ENCODE results near the gene GDF2.

GDF2 gene

DNA sequence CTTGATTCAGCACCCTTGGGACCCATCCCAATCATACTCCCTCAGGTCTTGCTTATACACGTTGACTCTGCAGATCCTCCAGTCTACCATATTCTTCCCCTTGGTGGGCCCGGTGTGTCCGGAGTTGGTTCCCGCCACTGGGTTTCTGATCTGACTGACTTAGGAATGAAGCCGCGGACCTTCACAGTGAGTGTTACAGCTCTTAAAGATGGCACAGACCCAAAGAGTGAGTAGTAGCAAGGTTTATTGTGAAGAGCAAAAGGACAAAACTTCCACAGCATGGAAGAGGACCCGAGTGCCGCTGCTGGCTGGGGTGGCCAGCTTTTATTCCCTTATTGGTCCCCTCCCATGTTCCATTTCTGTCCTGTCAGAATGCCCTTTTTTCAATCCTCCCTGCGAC, 28.2 kb upstream of the GDF2 start:
- no peak for DNase-seq

DNA sequence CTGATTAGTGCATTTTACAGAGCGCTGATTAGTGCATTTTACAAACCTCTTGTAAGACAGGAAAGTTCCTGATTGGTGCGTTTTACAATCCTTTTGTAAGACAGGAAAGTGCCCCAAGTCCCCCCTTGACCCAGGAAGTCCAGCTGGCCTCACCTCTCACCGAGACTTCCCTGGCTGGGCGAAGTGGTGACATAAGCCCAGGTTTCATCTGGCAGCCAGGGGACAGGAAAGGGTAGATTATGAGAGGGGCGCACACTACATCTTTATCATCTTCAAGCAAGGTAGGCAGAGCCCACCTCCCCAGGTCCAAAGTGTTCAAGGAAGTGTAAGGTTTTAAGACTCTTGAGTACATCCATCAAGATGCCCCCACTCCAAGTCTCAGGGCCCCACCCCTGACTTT, 27.8 kb upstream of the GDF2 start:
- no peak for DNase-seq

DNA sequence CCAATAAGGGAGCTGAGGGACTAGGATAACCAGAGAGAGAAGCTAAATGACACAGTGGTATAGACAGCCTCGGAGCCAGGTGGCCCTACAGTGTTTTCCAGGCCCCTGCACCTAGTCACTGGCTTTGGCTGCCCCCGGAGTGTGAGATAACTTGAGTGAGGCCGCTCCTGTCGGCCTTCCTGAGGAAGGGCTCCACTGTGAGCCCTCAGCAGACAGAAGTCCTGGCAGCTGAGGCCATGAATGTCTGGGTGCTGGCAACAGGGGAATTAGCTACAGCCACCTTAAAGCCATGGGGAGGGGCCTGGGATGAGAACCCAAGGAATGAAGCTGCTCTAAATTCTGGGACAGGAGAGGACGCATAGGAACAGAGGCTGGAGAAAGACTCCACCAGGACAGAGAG, 26.8 kb upstream of the GDF2 start:
- DNase-seq = no peak

DNA sequence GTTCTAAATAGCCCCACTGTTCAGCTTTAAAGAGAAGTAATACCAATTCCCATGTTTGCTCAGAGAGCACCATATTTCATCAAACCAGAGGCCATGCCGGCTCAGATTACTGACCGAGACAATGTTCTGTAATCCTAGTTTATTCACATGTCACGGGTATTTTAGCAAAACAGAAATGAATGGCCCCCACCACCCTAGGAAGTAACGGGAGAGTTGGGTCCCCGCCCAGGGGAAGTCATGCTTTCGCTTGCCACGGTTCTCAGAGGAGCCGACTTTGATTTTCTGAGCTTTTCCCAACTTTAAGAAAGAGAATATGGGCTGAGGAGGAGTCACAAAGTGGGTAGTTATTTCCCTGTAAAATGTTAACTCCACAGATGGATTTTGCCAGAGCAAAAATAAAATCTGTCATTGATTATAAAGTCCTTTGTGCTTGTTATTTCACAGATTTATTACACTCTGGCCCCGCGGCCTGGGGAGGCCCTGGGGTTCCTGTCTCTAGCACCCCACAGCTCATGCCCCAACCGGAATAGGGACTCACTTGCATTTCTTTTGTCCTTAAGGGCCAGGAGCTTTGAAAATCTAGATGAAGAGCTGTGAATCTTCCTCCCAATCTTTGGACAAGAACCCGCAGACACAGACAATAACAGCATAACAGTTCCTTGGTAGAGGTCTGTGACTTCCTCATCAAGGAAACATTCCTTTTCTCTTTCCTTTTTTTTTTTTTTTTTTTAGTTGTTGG, 25.9 kb upstream of the GDF2 start:
- DNase-seq = no peak

DNA sequence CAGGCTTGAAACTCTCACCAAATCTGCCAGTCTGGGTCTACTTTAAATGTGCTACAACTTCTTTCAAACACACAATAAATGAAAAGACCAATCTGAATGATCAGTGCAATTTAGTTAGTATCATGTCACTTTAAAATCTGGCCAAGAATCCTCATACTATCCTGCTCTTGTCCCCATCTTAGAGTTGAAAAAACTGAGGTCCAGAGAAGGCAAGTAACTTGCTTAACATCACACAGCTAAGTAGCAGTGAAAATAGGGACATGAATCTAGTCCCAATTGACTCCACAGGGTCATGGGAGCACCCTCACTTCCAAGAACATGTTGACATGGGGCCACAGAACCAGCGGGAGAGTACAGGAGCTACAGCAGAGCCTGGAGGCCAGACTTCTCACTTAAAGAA, 25.3 kb upstream of the GDF2 start:
- DNase-seq = no peak

DNA sequence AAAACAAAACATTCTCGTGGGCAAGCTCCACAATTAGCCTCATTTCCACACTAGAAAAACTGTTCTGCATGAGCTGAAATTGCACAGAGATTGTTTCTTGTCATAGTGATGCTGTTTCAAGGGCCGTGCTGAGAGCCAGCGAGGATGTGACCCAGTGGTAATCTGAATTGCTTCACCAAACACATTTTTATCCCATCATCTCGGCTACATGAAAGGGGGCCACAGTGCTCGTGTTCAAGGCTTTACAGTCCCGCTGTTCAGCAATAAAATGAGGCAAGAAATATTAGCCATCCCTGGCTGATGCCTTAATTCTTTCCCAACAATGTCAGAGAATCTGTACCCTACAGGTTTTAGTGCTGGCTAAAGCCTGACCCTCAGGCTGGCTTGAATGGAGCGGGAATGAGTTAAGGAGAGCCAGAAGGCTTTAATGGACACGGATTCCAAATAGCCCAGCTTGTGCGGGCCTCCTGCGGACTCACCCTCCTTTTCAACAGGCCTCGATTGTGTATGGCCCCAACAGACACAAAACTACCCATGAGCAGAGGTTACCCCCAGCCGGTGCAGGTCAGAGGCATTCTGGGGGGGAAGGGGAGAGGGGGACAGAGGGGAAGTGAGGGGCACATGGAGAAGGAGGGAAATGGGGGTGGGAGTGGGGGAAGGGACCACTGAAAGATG, 24.3 kb upstream of the GDF2 start:
- no peak for DNase-seq

DNA sequence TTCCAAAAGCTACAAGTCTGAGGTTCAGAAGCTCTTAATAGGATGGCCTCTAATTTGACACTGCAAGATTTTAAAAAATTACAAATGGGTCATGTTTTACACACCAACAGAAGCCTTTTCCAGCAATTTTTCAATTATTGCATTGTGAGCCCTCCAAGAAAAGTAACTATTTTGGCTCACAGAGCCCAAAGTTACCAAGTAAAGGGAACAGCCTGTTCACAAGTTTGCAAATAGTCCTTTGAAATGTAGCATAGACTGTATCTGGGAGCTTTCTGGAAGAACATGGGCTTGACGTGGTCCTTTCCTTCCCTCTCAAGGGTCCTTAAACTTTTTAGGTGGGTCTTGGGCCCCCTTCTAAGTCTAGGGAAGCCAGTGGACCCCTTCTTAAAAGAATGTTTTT, 23.5 kb upstream of the GDF2 start:
- no peak for DNase-seq

DNA sequence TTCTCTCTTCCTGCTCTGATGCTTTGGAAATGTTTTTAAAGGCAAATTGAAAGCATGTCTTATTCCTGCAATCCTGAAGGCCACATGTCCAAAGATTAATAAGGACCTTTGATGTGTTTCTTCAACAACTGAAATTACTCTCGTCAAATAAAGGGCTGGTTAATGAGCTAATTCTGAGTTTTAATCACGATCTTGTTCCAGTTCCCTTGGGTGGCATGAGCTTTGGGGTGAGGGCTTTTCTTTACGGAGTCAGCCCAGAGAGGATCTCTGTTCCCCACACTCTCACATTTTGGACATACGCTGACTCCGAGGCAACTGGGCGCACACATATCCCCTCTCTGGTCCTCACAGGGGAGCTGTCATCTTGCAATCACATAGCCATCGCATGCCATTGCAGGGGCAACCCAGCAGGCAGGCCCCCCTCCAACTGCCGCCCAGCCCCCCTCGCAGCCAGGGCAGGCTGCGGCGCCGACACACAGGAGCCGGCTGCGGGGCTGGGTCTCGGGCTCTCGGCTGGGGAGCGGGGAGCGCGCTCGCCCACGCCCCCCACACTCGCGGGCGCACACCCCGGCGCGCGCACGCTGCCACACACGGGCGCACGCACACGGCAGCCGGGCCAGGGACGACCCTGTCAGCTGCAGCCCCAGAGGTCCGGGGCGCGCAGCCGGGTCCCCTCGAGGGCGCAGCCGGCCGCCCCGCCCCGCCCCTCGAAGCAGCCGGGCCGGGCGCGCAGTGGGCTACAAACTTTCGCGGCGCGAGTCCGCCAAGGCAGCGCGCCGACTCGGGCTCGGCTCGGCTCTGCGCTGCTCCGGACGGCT, 22.4 kb upstream of the GDF2 start, which contains the start of gene GDF10:
Gene GDF10, plus strand, starts transcription at position 587 of the 818 bp plus-strand sequence. CDS start 455 bp downstream, outside the sequence.
- DNase-seq = no peak

DNA sequence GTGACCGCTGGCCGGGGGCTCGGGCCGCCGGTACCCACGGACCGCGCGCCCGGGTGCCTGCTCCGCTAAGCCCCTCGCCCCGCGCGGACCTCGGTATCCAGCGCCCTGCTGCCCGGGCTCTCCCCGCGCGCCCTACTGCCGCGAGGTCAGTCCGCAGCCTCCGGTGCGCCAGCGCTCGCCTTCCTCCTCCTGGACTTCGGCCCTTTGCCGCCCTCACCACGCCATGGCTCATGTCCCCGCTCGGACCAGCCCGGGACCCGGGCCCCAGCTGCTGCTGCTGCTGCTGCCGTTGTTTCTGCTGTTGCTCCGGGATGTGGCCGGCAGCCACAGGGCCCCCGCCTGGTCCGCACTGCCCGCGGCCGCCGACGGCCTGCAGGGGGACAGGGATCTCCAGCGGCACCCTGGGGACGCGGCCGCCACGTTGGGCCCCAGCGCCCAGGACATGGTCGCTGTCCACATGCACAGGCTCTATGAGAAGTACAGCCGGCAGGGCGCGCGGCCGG, 21.8 kb upstream of the GDF2 start:
- DNase-seq = no peak

DNA sequence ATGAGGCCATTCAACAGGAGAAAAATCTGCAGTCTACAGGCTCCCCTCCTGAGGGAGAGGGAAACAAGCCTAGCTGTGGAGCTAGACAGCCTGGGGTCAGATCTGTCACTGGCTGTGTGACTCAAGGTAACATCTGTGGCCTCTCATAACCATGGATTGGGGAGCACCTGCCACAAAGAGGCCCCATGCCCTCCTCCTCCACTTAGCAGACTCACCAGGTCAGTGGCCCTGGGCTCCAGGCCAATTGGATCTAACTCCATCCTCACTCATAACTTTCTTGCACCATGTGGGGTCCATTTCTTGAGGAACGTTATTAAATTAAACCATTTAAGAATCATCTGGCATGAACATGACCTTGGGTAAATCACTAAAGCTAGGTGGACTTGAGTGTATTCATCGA, 20.4 kb upstream of the GDF2 start:
- DNase-seq = no peak

DNA sequence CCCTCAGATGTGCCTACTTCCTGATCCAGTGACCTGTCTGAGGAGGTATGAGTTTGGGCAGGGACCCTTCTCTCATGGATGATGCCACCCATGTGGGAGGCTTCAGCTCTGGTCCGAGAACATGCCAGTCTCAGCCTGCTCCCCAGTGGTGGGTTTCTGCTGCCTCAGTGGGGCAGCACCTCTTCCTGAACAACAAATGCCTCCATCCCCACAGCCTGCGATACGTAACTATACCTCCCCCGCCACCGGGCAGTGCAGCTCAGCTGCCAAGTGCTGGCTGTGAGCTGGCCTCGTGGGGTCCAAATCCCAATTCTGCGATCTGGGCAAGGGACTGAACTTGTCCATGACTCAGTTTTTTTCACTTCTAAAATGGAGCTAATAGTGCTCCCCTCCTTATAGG, 19.1 kb upstream of the GDF2 start:
- DNase-seq = no peak

DNA sequence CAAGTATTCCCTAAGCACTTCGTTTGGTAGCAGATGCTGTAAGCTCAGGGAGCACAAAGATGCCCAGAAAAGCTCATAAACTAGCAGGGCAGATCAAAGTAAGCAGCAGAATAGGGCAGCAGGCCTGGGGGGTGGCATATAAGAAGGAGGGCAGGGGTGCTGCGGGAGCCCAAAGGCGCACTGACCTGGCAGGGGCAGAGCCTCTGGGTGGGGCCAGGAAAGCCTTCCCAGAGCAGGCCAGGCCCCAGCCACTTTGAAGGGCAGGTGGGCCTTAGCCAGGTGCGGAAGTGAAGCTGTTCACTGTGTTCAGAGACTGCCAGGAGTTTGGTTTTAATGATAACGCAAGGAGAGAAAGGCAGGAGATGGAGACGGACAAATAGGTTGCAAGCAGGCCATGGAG, 18.4 kb upstream of the GDF2 start:
- no peak for DNase-seq

DNA sequence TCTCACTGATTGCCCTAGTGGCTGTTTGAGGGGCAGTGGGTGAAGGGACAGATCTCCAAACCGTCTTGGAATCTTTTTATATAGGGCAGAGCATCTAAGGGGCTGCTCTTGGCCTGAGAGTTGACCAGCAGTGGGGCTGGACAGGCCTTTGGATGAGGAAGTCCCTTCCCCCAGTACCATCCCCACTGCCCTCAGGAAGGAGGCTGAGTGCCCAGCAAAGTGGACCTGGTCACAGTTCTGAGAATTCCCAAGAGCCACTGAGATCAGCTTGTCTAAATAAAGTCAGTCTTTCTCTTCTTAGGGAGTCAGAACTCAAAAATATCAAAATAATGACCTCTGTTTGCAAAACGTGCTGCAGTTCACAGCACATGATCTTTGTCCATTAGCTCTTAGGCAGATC, 16.7 kb upstream of the GDF2 start:
- DNase-seq = no peak

DNA sequence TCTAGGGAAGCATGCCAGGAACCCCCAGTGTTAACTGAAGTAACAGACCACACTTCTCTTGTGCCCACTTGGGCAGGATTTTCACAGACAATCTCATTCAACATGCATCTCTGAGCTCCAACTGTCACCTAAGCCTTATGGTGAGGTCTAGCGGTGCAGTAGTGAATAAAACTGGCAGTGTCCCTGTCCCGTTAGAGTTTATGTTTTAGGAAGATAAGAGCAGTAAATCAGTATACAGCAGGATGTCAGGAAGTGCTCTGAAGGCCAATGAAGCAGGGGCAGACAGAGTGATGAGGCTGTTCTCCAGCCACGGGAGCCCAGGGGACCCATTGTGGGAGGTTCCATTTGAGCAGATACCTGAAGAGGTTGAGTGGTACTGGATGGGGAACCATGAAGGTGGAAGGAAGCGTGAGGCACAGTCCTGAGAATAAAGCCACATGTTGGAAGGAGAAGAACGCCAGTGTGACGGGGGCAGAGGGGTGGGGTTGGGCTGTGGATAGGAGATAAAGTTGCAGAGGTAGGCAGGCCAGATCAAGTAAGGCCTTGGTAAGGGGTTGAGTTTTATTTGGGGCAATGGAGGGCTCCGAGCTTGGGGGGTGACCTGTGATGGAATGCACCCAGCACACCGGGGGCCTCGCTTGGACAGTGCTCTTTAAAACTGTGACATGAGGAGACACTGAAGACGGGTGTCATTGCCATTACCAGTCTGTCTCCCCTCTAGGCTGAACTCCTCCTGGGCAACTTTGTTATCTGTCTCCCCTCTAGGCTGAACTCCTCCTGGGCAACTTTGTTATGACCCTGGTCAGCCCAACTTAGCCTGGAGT, 15.7 kb upstream of the GDF2 start:
- DNase-seq = no peak

DNA sequence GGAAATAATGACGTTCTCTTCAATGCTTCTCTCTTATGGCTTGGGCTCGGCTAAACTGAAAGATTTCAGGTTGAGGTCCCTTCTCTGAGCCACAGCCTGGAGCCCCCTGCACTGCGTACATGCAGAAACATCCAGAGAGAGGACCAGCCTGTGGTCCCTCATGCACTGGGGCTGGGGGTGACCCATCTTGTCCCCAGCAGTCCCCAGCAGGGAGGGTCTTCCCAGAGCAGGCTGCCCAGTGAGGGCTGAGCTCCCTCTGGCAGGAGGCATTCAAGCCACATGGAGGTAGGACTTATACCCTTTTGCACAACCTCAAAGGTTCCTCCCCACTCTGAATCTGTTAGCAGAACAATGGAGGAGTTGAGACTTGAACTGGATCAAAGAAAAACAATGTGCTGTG, 14.9 kb upstream of the GDF2 start:
- DNase-seq = no peak

DNA sequence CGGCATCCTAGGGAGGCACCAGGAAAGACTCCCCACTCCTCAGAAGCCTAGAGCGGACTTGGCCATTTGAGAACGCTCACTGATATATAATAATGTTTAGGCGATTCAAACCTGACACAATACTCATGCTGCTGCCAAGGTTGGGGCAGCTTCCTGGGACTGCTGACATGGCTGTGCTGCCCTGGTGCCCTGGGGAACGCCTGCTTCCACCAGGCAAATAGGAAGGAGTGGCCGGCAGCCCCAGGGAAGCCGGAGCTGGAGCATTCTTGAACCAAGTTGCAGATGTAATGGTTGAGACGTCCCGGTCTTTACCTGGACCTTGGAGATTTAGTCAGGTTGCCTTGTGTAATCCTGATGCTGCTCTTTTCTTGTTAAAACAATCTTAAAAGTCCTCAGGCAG, 13.5 kb upstream of the GDF2 start:
- DNase-seq = no peak

DNA sequence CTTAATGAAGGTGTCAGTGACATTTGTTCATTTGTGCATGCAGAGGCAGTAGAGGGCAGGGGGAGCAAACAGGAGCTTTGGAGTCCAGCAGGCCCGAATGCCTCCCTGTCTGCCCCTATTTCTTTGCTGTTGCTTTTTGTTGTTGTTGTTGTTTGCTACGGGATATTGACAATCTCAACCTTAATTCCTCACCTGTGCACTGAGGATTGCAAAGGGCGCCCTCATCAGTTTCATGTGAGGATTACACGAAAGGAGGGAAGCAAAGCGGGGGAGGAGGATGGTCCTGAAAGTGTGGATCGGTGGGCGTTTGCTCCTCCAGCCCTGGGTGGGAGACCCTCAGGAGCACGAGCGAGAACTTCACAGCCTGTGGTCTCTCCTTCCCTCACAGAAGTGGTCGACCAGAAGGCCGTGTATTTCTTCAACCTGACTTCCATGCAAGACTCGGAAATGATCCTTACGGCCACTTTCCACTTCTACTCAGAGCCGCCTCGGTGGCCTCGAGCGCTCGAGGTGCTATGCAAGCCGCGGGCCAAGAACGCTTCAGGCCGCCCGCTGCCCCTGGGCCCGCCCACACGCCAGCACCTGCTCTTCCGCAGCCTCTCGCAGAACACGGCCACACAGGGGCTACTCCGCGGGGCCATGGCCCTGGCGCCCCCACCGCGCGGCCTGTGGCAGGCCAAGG, 12.7 kb upstream of the GDF2 start:
- no peak for DNase-seq

DNA sequence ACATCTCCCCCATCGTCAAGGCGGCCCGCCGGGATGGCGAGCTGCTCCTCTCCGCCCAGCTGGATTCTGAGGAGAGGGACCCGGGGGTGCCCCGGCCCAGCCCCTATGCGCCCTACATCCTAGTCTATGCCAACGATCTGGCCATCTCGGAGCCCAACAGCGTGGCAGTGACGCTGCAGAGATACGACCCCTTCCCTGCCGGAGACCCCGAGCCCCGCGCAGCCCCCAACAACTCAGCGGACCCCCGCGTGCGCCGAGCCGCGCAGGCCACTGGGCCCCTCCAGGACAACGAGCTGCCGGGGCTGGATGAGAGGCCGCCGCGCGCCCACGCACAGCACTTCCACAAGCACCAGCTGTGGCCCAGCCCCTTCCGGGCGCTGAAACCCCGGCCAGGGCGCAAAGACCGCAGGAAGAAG, 12.2 kb upstream of the GDF2 start:
- no peak for DNase-seq

DNA sequence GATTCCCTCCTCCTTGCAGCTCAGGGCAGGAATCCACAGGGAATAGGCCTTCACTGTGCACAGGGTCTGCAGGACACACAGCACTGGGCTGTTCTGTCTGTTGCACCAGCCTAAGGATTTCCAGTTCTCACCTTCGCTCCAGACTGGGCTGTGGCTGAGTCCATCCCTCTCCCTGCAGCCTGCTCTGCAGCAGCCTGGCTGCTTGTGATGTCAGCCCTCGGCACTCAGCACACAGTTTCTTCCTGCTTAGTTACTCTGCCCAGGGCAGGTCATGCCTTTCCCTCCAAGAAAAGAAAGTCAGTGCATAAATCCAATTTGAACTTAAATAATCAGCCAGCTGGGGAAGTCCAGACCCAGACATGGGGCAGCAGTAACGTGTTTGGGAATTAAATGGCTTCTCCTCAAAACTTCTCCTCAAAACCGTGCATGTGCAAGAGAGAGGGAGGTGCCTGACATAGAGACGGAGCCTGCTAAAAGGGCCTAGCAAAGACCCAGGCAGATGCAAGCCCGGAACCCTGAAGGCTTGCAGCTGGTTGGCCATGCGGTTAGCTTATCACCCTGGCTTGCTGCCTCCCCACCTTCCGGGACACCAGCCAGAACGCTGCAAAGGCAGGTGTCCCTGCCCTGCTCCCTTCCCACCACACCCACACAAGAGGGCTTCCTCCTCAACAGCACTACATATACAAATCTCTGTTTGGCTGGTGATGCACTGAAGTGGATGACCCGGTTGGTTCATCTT, 10.9 kb upstream of the GDF2 start:
- peak; percentile 2 for DNase-seq

DNA sequence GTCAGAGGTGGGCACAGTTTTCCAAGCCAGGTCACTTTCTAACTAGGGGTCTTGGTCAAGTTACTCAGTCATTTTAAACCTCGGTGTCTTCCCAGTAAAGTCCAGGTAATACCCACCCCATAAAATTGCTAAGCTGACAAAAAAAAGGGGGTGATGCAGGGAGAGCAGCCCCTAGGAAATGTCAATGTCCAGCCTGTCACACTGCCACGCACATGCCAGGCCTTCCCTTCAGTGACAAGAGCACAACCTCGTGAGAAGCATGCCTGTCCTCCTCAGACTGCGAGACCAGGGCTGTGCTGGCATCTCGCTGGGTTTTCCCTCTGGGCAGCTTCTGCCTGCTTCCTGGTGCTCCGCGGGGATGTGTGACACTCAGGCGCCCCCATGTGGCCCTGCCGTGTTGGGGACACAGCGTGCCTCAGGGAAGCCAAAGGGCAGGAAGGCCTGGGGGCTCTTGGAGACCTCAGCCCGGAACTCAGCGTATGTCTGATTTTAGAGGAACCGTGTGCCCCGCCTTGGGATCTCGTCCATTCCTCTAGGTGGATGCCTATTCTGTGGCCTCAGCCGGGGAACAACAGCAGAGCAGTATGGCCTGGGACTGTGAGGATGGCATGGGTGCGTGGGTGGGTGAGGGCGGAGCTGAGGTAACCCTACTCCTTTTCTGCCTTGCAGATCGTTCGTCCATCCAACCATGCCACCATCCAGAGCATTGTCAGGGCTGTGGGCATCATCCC, 10.2 kb upstream of the GDF2 start:
- DNase-seq = peak; percentile 28

DNA sequence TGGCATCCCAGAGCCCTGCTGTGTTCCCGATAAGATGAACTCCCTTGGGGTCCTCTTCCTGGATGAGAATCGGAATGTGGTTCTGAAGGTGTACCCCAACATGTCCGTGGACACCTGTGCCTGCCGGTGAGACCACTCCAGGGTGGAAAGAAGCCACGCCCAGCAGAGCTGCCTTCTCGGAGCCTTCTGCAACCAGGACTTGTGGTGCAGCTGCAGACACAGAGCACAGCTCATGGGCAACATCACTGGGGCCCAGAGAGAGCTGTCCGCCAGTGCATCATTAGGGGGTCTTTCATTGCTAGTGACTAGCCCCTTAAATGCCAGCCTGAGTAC, 9.6 kb upstream of the GDF2 start:
- no peak for DNase-seq

Data from NCI-H510A (cell line).